Stimulated activated effector memory CD8-positive, alpha-beta T cell treated with anti-CD3 and anti-CD28 coated beads, Interleukin-12 subunit alpha, Interleukin-12 subunit beta, amount 100 ng/mL, for 72 hours (primary cell): ENCODE measurements around the gene TMEM158.
A peak's percentile ranks its signal among the peaks of the same experiment; 100 is the strongest.

ENCODE experiments used
- ATAC-seq: fragments of 150-1000 bp; cut with Tn5 transposase; 2 replicates; pipeline ENCODE4 v1.10.0; 2021
- DNase-seq, 2 donors: peaks; one replicate each; pipeline ENCODE4 v3.0.0; 2021 to 2022; ENCODE audit warnings: low spot score in 2 of 2
- H3K27ac Mint-ChIP-seq: one replicate; pipeline ENCODE4 v1.8.0; 2022; ENCODE audit warnings: mild to moderate bottlenecking, mixed read lengths
- H3K36me3 Mint-ChIP-seq: one replicate; pipeline ENCODE4 v1.8.0; 2022; ENCODE audit warnings: mild to moderate bottlenecking, mixed read lengths
- H3K4me1 Mint-ChIP-seq: one replicate; pipeline ENCODE4 v1.8.0; 2022; ENCODE audit warnings: mixed read lengths
- H3K4me3 Mint-ChIP-seq: one replicate; pipeline ENCODE4 v1.8.0; 2022; ENCODE audit warnings: mild to moderate bottlenecking, mixed read lengths
- H3K9me3 Mint-ChIP-seq: one replicate; pipeline ENCODE4 v1.8.0; 2022; ENCODE audit warnings: mixed read lengths

TMEM158 gene

GRCh38 chr3:45244356-45244755, 18.3 kb upstream of the TMEM158 start:
- Mint-ChIP-seq H3K9me3 (no peaks in the 10 kb centered on the region), H3K27ac (no peak overlapping the region)
- DNase-seq, result no peak

DNA sequence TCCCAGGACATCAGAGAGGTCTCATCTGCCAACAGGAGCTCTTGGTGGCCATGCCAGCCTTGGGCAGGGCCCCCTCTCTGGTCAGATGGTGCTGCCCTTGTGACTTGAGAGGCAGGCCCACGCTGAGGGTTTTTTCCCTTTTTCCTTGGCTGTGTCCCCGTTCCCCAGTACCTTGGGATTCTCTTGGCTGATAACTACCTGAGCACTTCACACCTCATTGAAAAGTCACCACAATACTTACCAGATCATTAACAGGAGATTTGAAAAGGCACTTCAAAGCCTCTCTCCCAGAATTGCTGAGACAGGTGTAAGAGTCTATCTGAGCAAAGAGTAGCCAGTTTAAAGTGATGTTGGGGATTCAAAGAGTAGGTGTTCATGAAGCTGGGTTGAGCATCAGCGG, 15.1 kb upstream of the TMEM158 start:
- H3K9me3 Mint-ChIP-seq, result no peaks in the 10 kb centered on the region
- no peaks in the 10 kb centered on the region for H3K36me3 Mint-ChIP-seq
- no peaks in the 10 kb centered on the region for H3K4me1 Mint-ChIP-seq
- no peak for DNase-seq
- ATAC-seq, result no peak
- H3K27ac Mint-ChIP-seq, result no peak overlapping the region
- no peak overlapping the region for H3K4me3 Mint-ChIP-seq

More at GRCh38 chr3:45244356-45244755, 18.3 kb upstream of the TMEM158 start:
- H3K4me1 Mint-ChIP-seq, result no peaks in the 10 kb centered on the region
- no peaks in the 10 kb centered on the region for H3K36me3 Mint-ChIP-seq
- no peak overlapping the region for H3K4me3 Mint-ChIP-seq
- ATAC-seq, result no peak

DNA sequence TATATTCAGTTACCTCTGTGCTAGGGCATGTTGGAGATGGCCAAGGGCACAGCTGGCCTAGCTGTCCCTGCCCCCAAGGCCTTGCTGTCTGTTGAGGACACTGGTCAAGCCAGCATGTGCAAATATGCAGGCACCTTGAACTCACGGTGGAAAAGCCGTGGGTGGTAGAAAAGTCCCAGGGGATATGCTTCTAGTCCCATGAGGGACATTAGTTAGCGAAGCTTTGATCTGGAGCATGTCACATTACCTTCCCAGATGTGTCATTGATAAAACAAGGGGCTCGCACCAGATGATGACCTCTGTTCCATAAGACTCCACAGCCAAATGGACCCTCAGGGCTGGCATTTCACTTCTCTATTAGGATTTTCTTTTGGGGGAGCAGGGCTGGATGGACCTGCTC, 14.2 kb upstream of the TMEM158 start:
- H3K9me3 Mint-ChIP-seq, result peaks cover 2% of the 10 kb centered on the region
- H3K4me1 Mint-ChIP-seq, result no peaks in the 10 kb centered on the region
- H3K36me3 Mint-ChIP-seq, result no peaks in the 10 kb centered on the region
- H3K4me3 Mint-ChIP-seq, result no peak overlapping the region
- ATAC-seq (no peak), DNase-seq (no peak)
- H3K27ac Mint-ChIP-seq, result no peak overlapping the region

DNA sequence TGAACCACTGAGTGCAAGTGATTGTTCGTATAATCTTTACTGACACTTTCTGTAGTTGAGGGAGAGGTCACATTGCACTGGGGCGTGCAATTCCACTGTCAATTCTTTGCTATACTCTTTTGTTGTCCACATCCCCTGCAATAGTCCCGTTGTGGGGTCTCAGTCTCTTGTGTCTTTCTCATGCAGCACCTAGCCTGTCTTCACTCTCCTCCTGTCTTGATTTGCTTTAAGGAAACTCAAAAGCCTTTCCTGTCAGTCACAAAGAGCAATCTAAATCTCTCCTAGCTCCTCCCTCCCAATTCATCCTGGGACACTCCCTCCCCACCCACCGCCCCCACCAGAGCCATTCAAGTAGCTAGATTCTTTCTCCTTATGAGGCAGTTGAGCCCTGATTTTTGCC, 13.2 kb upstream of the TMEM158 start:
- DNase-seq (no peak), ATAC-seq (no peak)
- H3K27ac Mint-ChIP-seq, result no peak overlapping the region
- H3K4me1 Mint-ChIP-seq, result no peaks in the 10 kb centered on the region
- H3K4me3 Mint-ChIP-seq, result no peak overlapping the region
- no peaks in the 10 kb centered on the region for H3K36me3 Mint-ChIP-seq
- peaks cover 5% of the 10 kb centered on the region for H3K9me3 Mint-ChIP-seq

GRCh38 chr3:45236964-45237363, 10.9 kb upstream of the TMEM158 start:
- H3K4me1 Mint-ChIP-seq, result no peaks in the 10 kb centered on the region
- DNase-seq (no peak), ATAC-seq (no peak)
- H3K36me3 Mint-ChIP-seq, result no peaks in the 10 kb centered on the region
- H3K27ac Mint-ChIP-seq, result no peak overlapping the region
- no peak overlapping the region for H3K4me3 Mint-ChIP-seq
- H3K9me3 Mint-ChIP-seq, result peaks cover 5% of the 10 kb centered on the region

GRCh38 chr3:45235409-45235808, 9.3 kb upstream of the TMEM158 start:
- Mint-ChIP-seq H3K9me3 (peaks cover 5% of the 10 kb centered on the region), H3K4me1 (no peaks in the 10 kb centered on the region), H3K36me3 (no peaks in the 10 kb centered on the region), H3K4me3 (no peak overlapping the region), H3K27ac (no peak overlapping the region)
- ATAC-seq (no peak), DNase-seq (no peak)

GRCh38 chr3:45234250-45234649, 8.2 kb upstream of the TMEM158 start:
- H3K27ac Mint-ChIP-seq, result no peak overlapping the region
- ATAC-seq, result peak; percentile 49

DNA sequence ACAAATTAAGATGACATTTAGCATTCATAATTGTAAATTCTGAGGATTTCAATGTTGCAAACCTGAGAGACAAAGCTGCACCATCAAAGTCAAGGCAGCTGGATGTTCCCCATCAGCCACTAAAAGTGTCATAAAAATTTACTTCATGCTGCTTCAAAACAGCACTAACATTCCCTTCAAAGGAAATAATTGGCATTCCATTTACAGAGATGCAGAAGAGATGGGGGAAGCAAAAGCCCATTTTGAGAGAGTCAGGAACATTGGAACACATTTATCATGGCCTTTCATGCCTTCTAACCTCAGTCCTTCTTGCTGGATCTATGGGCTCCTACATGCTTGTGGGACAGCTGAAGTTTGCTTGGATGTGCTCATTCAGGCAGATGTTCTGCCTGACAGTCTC, 6.4 kb upstream of the TMEM158 start:
- Mint-ChIP-seq H3K4me3 (no peak overlapping the region), H3K9me3 (peaks cover 5% of the 10 kb centered on the region), H3K4me1 (no peaks in the 10 kb centered on the region), H3K27ac (no peak overlapping the region), H3K36me3 (no peaks in the 10 kb centered on the region)
- DNase-seq (no peak), ATAC-seq (no peak)

More at GRCh38 chr3:45234250-45234649, 8.2 kb upstream of the TMEM158 start:
- Mint-ChIP-seq H3K4me1 (no peaks in the 10 kb centered on the region), H3K9me3 (peaks cover 5% of the 10 kb centered on the region), H3K36me3 (no peaks in the 10 kb centered on the region), H3K4me3 (no peak overlapping the region)
- no peak for DNase-seq

DNA sequence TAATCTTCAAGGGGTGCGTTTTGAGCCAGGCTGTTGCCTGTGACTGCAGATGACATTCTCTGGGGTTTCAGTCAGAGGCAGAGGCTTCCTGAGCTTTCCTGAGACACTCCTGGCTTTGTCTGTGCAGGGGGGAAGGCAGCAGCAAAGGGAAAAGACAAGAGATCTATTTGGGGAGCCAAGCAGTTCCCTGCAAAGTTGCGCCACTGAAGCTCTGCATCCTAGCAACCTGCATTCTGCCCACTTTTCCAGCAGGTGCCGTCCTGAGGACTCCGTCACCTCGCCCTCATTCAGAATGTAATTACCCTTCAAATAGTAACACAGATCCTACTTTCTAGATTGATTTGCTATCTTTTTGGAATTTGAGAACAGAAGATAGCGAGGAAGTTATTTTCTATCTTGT, 1.9 kb upstream of the TMEM158 start:
- Mint-ChIP-seq H3K27ac (no peak overlapping the region), H3K36me3 (peaks cover 8% of the 10 kb centered on the region)

GRCh38 chr3:45227071-45227820, 1.2 kb upstream of the TMEM158 start:
- H3K4me3 Mint-ChIP-seq, result peak overlapping the region; percentile 40
- H3K9me3 Mint-ChIP-seq, result no peaks in the 10 kb centered on the region
- DNase-seq (no peak), ATAC-seq (no peak)
- H3K27ac Mint-ChIP-seq, result no peak overlapping the region
- peaks cover 17% of the 10 kb centered on the region for H3K4me1 Mint-ChIP-seq
- H3K36me3 Mint-ChIP-seq, result peaks cover 8% of the 10 kb centered on the region

More for the DNA sequence above, 1.9 kb upstream of the TMEM158 start:
- Mint-ChIP-seq H3K4me1 (peaks cover 17% of the 10 kb centered on the region), H3K4me3 (no peak overlapping the region), H3K9me3 (no peaks in the 10 kb centered on the region)
- DNase-seq, result no peak
- no peak for ATAC-seq

DNA sequence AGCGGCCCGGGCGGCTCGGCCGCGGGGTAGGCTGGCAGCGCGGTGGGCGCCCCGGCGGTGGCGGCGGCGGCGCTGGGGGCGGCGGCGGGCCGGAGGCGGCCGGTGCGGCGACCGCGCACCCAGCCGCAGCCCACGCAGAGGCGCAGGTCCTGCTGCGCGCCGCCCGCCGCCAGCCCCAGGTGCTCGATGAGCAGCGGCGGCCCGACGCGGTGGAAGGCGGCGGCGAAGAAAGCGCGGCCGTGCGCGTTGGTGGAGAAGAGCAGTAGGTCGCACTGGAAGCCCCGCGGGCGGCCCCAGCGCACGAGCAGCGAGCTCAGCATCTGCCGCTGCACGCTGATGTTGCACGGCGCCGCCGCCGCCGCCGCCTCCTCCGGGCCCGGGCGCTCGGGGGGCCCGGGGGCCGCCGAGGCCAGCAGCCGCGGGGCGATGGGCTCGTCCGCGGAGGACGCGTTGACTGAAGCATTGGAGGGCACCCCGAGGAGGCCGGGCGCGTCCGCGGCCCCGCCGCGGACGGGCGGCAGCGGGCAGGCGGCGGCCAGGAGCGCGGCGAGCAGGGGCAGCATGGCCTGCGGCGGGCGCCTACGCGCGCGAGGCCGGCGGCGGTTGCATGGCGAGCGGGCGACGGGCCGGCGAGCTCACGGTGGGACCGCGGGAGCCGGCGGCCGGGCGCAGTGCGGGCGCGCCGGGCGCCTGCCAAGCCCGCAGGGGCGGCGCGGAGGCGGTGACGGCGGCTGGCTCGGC, 452 bp downstream of the TMEM158 start:
- Mint-ChIP-seq H3K9me3 (no peaks in the 10 kb centered on the region), H3K27ac (no peak overlapping the region), H3K4me3 (peak overlapping the region; percentile 71), H3K4me1 (peaks cover 17% of the 10 kb centered on the region), H3K36me3 (peaks cover 8% of the 10 kb centered on the region)
- ATAC-seq (peak; percentile 60), DNase-seq (peak; percentile 14 to 54)

DNA sequence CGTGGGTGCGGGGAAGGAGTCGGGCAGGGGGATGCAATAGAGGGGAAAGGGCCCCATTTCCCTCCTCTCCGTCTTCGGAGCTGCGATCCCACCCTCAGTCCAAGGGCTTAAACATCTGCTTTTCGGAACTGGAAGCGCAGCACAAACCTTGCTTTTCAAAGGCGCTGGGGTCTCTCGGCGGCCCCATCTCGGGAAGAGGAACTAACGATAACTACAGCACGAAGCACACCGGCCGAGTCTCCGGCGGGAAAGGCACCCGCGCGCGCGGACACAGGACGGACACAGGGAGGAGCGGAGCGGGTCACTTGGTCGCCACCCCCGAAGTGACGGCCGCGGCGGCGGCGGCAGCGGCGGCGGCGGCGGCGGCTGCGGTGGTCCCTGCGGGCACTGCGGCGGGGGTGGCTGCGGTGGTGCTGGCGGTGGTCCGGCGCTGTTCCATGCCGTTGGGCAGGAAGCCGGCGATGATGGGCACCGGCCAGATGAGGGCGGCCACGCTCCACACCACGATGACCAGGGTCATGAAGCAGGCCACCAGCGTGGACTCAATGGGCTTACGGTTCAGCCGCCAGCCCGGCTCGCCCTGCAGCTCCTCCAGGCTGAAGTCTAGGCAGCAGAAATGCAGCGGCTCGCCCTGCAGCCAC, 1.1 kb downstream of the TMEM158 start:
- peak in 1 of 2 donors; percentile 60 for DNase-seq

DNA sequence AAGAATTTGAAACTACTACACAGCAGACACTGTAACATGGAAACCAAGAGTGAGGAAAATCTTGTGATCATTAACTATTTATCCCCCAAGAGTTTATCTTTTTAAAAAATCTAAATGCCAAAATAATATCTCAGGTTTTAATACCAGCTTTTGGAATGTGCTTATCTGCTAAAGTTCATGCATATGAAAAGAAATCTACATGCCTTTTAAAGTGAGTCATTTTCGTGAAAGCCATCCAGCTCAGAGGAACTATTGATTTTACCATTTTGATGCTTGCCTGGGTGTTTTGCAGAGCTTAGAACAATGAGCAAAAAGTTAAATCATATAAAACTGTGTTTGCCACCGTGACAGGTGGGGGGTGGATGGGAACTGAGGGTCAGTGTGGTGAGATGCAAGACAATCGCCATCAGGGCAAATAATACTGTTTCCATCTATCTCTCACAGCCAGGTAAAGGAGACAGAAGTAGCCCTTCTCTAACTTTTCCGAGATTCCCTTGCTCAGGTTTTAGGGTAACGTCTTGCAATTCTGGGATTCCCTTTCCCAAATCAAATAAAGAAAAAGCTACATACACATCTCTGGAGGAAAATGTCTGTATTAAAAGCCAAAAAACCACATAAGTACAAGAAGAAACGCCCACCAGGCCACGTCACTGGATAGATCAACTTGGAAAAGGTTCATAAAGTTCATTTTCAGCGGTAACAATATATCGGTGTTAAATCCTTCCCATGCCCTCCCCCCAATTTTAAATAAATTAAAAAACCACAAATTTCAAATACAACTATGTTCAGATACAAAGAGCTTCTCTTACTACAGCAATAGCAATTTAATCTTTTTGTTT, 2.0 kb downstream of the TMEM158 start:
- peak overlapping the region; percentile 71 for H3K4me3 Mint-ChIP-seq
- ATAC-seq, result no peak
- H3K4me1 Mint-ChIP-seq, result peaks cover 17% of the 10 kb centered on the region
- no peak overlapping the region for H3K27ac Mint-ChIP-seq
- H3K9me3 Mint-ChIP-seq, result no peaks in the 10 kb centered on the region
- peaks cover 8% of the 10 kb centered on the region for H3K36me3 Mint-ChIP-seq
- no peak for DNase-seq

More for the DNA sequence above, 1.1 kb downstream of the TMEM158 start:
- Mint-ChIP-seq H3K36me3 (peaks cover 8% of the 10 kb centered on the region), H3K9me3 (no peaks in the 10 kb centered on the region), H3K4me1 (peaks cover 17% of the 10 kb centered on the region), H3K27ac (no peak overlapping the region), H3K4me3 (peak overlapping the region; percentile 71)
- ATAC-seq, result peak; percentile 35

- Mint-ChIP-seq H3K4me1 (peaks cover 7% of the 10 kb centered on the region), H3K27ac (no peak overlapping the region), H3K4me3 (no peak overlapping the region), H3K9me3 (no peaks in the 10 kb centered on the region), H3K36me3 (peaks cover 4% of the 10 kb centered on the region)
- DNase-seq, result no peak
- no peak for ATAC-seq
Observed at GRCh38 chr3:45219694-45220093, 6.4 kb downstream of the TMEM158 start.
